Right lobe of liver (tissue), 4 donors: ENCODE measurements around the gene PPP1CB.

Source experiments
- POLR2A ChIP-seq: fragments of 450-650 bp; IDR thresholded peaks from one replicate; pipeline ENCODE4 v1.6.1; 2017; ENCODE audit warnings: antibody characterized with exemption, mild to moderate bottlenecking
- TF ChIP-seq, protein P1 (sequence below), 4 donors: fragments of 200-600 bp in 3 of 4; fragments of 450-650 bp in 1 of 4; IDR thresholded peaks; one replicate each; pipeline versions ENCODE4 v1.5.1 to v1.8.0; 2016 to 2022; ENCODE audit warnings: antibody characterized with exemption in 4 of 4, mild to moderate bottlenecking in 2 of 4
- donor health status: DM: no; HTN: no; CAD: no.
- donor health status: DM: no; HTN: no; CAD: no.
- donor health status: DM: no; HTN: yes; CAD: no.

DNA sequence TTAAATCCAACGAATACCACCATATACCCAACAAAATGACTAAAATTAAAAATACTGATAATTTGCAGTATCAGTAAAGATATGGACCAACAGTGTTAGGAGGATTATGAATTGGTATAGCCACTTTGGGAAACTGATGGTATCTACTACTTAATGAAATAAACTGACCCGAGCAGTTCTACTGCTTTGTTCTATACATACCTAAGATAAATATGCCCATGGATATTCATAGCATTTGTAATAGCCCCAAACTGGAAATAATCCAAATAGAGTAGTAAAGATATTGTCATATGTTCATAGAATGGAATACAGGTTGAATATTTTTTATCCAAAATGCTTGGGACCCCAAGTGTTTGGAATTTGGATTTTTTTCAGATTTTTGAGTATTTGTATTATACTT lies 20.7 kb downstream of the PPP1CB start:
- TF ChIP-seq, protein P1, sequence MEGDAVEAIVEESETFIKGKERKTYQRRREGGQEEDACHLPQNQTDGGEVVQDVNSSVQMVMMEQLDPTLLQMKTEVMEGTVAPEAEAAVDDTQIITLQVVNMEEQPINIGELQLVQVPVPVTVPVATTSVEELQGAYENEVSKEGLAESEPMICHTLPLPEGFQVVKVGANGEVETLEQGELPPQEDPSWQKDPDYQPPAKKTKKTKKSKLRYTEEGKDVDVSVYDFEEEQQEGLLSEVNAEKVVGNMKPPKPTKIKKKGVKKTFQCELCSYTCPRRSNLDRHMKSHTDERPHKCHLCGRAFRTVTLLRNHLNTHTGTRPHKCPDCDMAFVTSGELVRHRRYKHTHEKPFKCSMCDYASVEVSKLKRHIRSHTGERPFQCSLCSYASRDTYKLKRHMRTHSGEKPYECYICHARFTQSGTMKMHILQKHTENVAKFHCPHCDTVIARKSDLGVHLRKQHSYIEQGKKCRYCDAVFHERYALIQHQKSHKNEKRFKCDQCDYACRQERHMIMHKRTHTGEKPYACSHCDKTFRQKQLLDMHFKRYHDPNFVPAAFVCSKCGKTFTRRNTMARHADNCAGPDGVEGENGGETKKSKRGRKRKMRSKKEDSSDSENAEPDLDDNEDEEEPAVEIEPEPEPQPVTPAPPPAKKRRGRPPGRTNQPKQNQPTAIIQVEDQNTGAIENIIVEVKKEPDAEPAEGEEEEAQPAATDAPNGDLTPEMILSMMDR (IDR thresholded peaks at IDR 0.05) = no peak
- TF ChIP-seq POLR2A = no peak
